A549 (cell line): ENCODE measurements around the gene MSN. TPM values are rescaled to one million over a fixed set of nuclear protein-coding genes. Genes with fewer than 3 reads are reported as not detected.

Experiments used
- ATAC-seq, 2 experiments: fragments of 200-7000 bp in 1 of 2; fragments of >200 bp in 1 of 2; cut with Nextera tagmentation in 1 of 2; cut with Tn5 transposase in 1 of 2; 3 replicates each; pipeline versions ENCODE4 v1.8.0 to v1.9.1; 2018 to 2020; ENCODE audit warnings: mild to moderate bottlenecking in 1 of 2, moderate library complexity in 1 of 2
- CTCF ChIA-PET: fragments of 300-600 bp; sonication (Branson Sonifier 250); formaldehyde crosslinking; extraction: SDS; loops from one replicate; lab custom pipeline; 2021; ENCODE audit warnings: antibody characterized with exemption, inconsistent platforms; lab: Yijun Ruan, JAX
- POLR2A ChIA-PET: fragments of 350-600 bp; formaldehyde crosslinking; extraction: SDS; loops from one replicate; lab custom pipeline; 2021; ENCODE audit warnings: antibody characterized with exemption, inconsistent platforms; lab: Yijun Ruan, JAX
- DNase-seq, 2 experiments: peaks; one replicate each; pipeline versions ENCODE4 v3.0.0 to v3.0.0-alpha.2; 2011 to 2016; ENCODE audit warnings: low read depth in 1 of 2, low spot score in 1 of 2
- FAIRE-seq: peaks from 2 replicates; lab custom pipeline; 2011; peaks lifted over from hg19 to GRCh38; lab: Jason Lieb, UNC
- H3K27ac ChIP-seq, 2 experiments: fragments of >200 bp; sonication (Bioruptor Twin); formaldehyde crosslinking; 3 replicates each; pipeline ENCODE4 v1.5.1; 2016 to 2017
- H3K4me1 ChIP-seq: fragments of >200 bp; sonication (Bioruptor Twin); formaldehyde crosslinking; 3 replicates; pipeline ENCODE4 v1.6.1; 2016
- H3K4me2 ChIP-seq: fragments of >200 bp; sonication (Bioruptor Twin); formaldehyde crosslinking; 3 replicates; pipeline ENCODE4 v1.6.1; 2016
- H3K4me3 ChIP-seq: fragments of >200 bp; sonication (Bioruptor Twin); formaldehyde crosslinking; 3 replicates; pipeline ENCODE4 v1.5.1; 2016
- H3K9me3 ChIP-seq: fragments of >200 bp; sonication (Bioruptor Twin); formaldehyde crosslinking; 3 replicates; pipeline ENCODE4 v1.6.1; 2016
- BCL3 ChIP-seq: fragments of >200 bp; sonication (Bioruptor Twin); formaldehyde crosslinking; IDR thresholded peaks from 3 replicates; pipeline ENCODE4 v1.6.1; 2016
- CBX2 ChIP-seq: fragments of 200-600 bp; sonication (generic); IDR thresholded peaks from 2 replicates; pipeline ENCODE4 v1.6.1; 2016; ENCODE audit warnings: low read depth, mild to moderate bottlenecking, borderline replicate concordance
- CBX8 ChIP-seq: fragments of 200-600 bp; sonication (generic); IDR thresholded peaks from 2 replicates; pipeline ENCODE4 v1.6.1; 2016
- CEBPB ChIP-seq, 2 experiments: fragments of >200 bp in 1 of 2; sonication (Bioruptor Twin) in 1 of 2; formaldehyde crosslinking in 1 of 2; IDR thresholded peaks; 2 replicates each; pipeline ENCODE4 v1.6.1; 2012 to 2016
- CHD4 ChIP-seq: fragments of 200-600 bp; sonication (generic); IDR thresholded peaks from 2 replicates; pipeline ENCODE4 v1.6.1; 2016; ENCODE audit warnings: antibody characterized with exemption, mild to moderate bottlenecking, borderline replicate concordance
- ESRRA ChIP-seq: fragments of 150-350 bp; IDR thresholded peaks from 2 replicates; pipeline ENCODE4 v1.6.1; 2014; ENCODE audit warnings: mild to moderate bottlenecking, low read length, borderline replicate concordance
- FOSB ChIP-seq: fragments of 250-450 bp; sonication (Bioruptor Pico); IDR thresholded peaks from 2 replicates; pipeline ENCODE4 v1.5.0; 2020; ENCODE audit warnings: mild to moderate bottlenecking, moderate library complexity
- FOSL2 ChIP-seq, 2 experiments: fragments of 450-650 bp in 1 of 2; fragments of >200 bp in 1 of 2; sonication (Bioruptor Twin) in 1 of 2; formaldehyde crosslinking; IDR thresholded peaks; 2 replicates each; pipeline versions ENCODE4 v1.5.0 to v1.6.1; 2016 to 2020; ENCODE audit warnings: mild to moderate bottlenecking in 1 of 2, moderate library complexity in 1 of 2
- HDAC2 ChIP-seq: fragments of 200-600 bp; sonication (generic); IDR thresholded peaks from 2 replicates; pipeline ENCODE4 v1.6.1; 2016
- HEYL ChIP-seq: fragments of 250-450 bp; sonication (Bioruptor Pico); IDR thresholded peaks from 2 replicates; pipeline ENCODE4 v1.8.0; 2021; ENCODE audit warnings: mild to moderate bottlenecking, moderate library complexity
- HOXB13 ChIP-seq: fragments of 250-450 bp; sonication (Bioruptor Pico); IDR thresholded peaks from 2 replicates; pipeline ENCODE4 v1.5.0; 2020; ENCODE audit warnings: low read depth, mild to moderate bottlenecking, moderate library complexity
- HOXB5 ChIP-seq: fragments of 250-450 bp; sonication (Bioruptor Pico); IDR thresholded peaks from 2 replicates; pipeline ENCODE4 v1.5.0; 2020; ENCODE audit warnings: mild to moderate bottlenecking, moderate library complexity
- KDM5A ChIP-seq: fragments of 200-600 bp; sonication (generic); IDR thresholded peaks from 2 replicates; pipeline ENCODE4 v1.6.1; 2016; ENCODE audit warnings: antibody characterized with exemption, mild to moderate bottlenecking
- MAFK ChIP-seq: fragments of 450-650 bp; IDR thresholded peaks from 2 replicates; pipeline ENCODE4 v1.6.1; 2014; ENCODE audit not compliant: partially characterized antibody
- MAX ChIP-seq: IDR thresholded peaks from 2 replicates; pipeline ENCODE4 v1.6.1; 2012
- MAZ ChIP-seq: fragments of 150-350 bp; IDR thresholded peaks from 2 replicates; pipeline ENCODE4 v1.6.1; 2014; ENCODE audit warnings: antibody characterized with exemption, low read depth, low read length, borderline replicate concordance
- MYC ChIP-seq: IDR thresholded peaks from 2 replicates; pipeline ENCODE4 v1.6.1; 2012; ENCODE audit warnings: mild to moderate bottlenecking, inconsistent platforms, low read length, improper control_type of control experiment, borderline replicate concordance
- NR3C1 ChIP-seq: fragments of >200 bp; sonication (Bioruptor Twin); formaldehyde crosslinking; IDR thresholded peaks from 3 replicates; pipeline ENCODE4 v1.6.1; 2017
- PHF8 ChIP-seq: fragments of 200-600 bp; sonication (generic); IDR thresholded peaks from 2 replicates; pipeline ENCODE4 v1.6.1; 2016; ENCODE audit warnings: low read depth, mild to moderate bottlenecking, antibody characterized with exemption, moderate library complexity, borderline replicate concordance
- RAD21 ChIP-seq, 2 experiments: fragments of >200 bp in 1 of 2; sonication (Bioruptor Twin) in 1 of 2; formaldehyde crosslinking in 1 of 2; IDR thresholded peaks in 1 of 2; conservative IDR thresholded peaks in 1 of 2; 2 replicates in 1 of 2; 3 replicates in 1 of 2; pipeline ENCODE4 v1.6.1; 2012 to 2018; ENCODE audit warnings: inconsistent platforms in 1 of 2
- REST ChIP-seq: fragments of 200-600 bp; sonication (generic); IDR thresholded peaks from 2 replicates; pipeline ENCODE4 v1.6.1; 2016; ENCODE audit warnings: antibody characterized with exemption, mild to moderate bottlenecking, moderate library complexity
- RFX5 ChIP-seq: fragments of 450-650 bp; IDR thresholded peaks from 2 replicates; pipeline ENCODE4 v1.7.1; 2014; ENCODE audit warnings: antibody characterized with exemption, mild to moderate bottlenecking, moderate library complexity
- RNF2 ChIP-seq: fragments of 200-600 bp; sonication (generic); IDR thresholded peaks from 2 replicates; pipeline ENCODE4 v1.6.1; 2016; ENCODE audit warnings: low read depth, mild to moderate bottlenecking, antibody characterized with exemption, moderate library complexity, borderline replicate concordance
- SREBF2 ChIP-seq: fragments of 450-650 bp; IDR thresholded peaks from 2 replicates; pipeline ENCODE4 v1.6.1; 2014; ENCODE audit warnings: mild to moderate bottlenecking, moderate library complexity
- TFCP2L1 ChIP-seq: fragments of 250-450 bp; sonication (Bioruptor Pico); IDR thresholded peaks from 2 replicates; pipeline ENCODE4 v1.5.0; 2021; ENCODE audit warnings: mild to moderate bottlenecking
- TP53 ChIP-seq: fragments of 250-450 bp; sonication (Bioruptor Pico); IDR thresholded peaks from 2 replicates; pipeline ENCODE4 v1.5.0; 2021; ENCODE audit warnings: mild to moderate bottlenecking, moderate library complexity
- ZC3H11A ChIP-seq: fragments of 450-650 bp; IDR thresholded peaks from 2 replicates; pipeline ENCODE4 v1.6.1; 2014; ENCODE audit warnings: antibody characterized with exemption, mild to moderate bottlenecking
- ZFP36 ChIP-seq: fragments of 450-650 bp; IDR thresholded peaks from 2 replicates; pipeline ENCODE4 v1.6.1; 2014; ENCODE audit warnings: borderline replicate concordance; ENCODE audit not compliant: partially characterized antibody
- ZSCAN20 ChIP-seq: fragments of 250-450 bp; sonication (Bioruptor Pico); IDR thresholded peaks from 2 replicates; pipeline ENCODE4 v1.8.0; 2022; ENCODE audit warnings: mild to moderate bottlenecking, moderate library complexity
- WGBS: methylation state at CpG from one replicate; pipeline ENCODE4 v1.1.6; 2017; ENCODE audit errors: missing lambda C conversion rate; 5-methylcytosine and 5-hydroxymethylcytosine counted together
- polyA plus RNA-seq, 4 experiments: library from polyadenylated mRNA; depleted of rRNA in 3 of 4; stranded (reverse); fragments of >200 nt; fragmentation: RNase III in 1 of 4; extraction: RNeasy Plus Mini Kit Qiagen cat#74134 plus additional on column Dnase treatment in 1 of 4; gene quantifications; 2 replicates in 3 of 4; 3 replicates in 1 of 4; pipeline ENCODE4 v1.2.3, GENCODE V29; 2011 to 2017
- TF ChIP-seq, protein P1 (sequence below): fragments of 250-450 bp; sonication (Bioruptor Pico); IDR thresholded peaks from 2 replicates; pipeline ENCODE4 v1.5.0; 2020; ENCODE audit warnings: low read depth, mild to moderate bottlenecking, moderate library complexity
- TF ChIP-seq, protein P2 (sequence below): IDR thresholded peaks from 2 replicates; pipeline ENCODE4 v1.6.1; 2012; ENCODE audit warnings: low read depth, borderline replicate concordance

Gene MSN
- polyA plus RNA-seq, 2 of the 4 experiments (the other 2 are of a cell fraction): 269 to 285 TPM

- no peak for ATAC-seq
- Histone ChIP-seq H3K27ac (no peak overlapping the region), H3K9me3 (no peaks in the 10 kb centered on the region), H3K4me3 (no peak overlapping the region), H3K4me1 (peaks cover 10% of the 10 kb centered on the region; the same call in 1 of the 3 replicates)
- POLR2A ChIA-PET: no interaction called here
- TF ChIP-seq CBX8: no peak
- TF ChIP-seq ESRRA: no peak
- TF ChIP-seq SREBF2: no peak
- no peak for TF ChIP-seq CEBPB (IDR thresholded peaks at IDR 0.05)
- TF ChIP-seq NR3C1: no peak
- TF ChIP-seq BCL3: no peak
- no peak for TF ChIP-seq MAX
- no peak for TF ChIP-seq ZSCAN20 (CRISPR knock-in tag)
- TF ChIP-seq RAD21 (conservative IDR thresholded peaks at IDR 0.05 in 1 of 2, IDR thresholded peaks at IDR 0.05 in 1 of 2): no peak
- no peak for TF ChIP-seq PHF8
- TF ChIP-seq MYC: no peak
- TF ChIP-seq, protein P1, sequence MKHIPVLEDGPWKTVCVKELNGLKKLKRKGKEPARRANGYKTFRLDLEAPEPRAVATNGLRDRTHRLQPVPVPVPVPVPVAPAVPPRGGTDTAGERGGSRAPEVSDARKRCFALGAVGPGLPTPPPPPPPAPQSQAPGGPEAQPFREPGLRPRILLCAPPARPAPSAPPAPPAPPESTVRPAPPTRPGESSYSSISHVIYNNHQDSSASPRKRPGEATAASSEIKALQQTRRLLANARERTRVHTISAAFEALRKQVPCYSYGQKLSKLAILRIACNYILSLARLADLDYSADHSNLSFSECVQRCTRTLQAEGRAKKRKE: no peak
- TF ChIP-seq CBX2: no peak
- no peak for TF ChIP-seq REST
- TF ChIP-seq, all 56 proteins: peak for 0
- CTCF ChIA-PET: interaction anchor here (0.7 kb wide), 1 partner anchor 101 kb away, joined by 3 read pairs; no protein-coding TSS in a partner anchor
- FAIRE-seq: no peak
- DNase-seq: no peak
- 46% methylated on average over 1 of the region's 1 CpG for WGBS
- H3K4me2 ChIP-seq: no peak overlapping the region
These were observed 77.5 kb downstream of the MSN start for GRCh38 chrX:65744965-65745364.

GRCh38 chrX:65745427-65745826, 78.0 kb downstream of the MSN start:
- WGBS: 83% methylated on average over 6 of the region's 6 CpGs

More at GRCh38 chrX:65745427-65745826, 78.0 kb downstream of the MSN start:
- no peak for FAIRE-seq
- no peak for DNase-seq
- ATAC-seq: no peak
- ChIA-PET POLR2A (no interaction called here), CTCF (interaction anchor here (0.7 to 1.0 kb wide), 3 partner anchors 8 to 101 kb away, joined by 3 to 4 read pairs (median 3); no protein-coding TSS in a partner anchor)
- Histone ChIP-seq H3K9me3 (no peaks in the 10 kb centered on the region), H3K4me2 (no peak overlapping the region), H3K4me3 (no peak overlapping the region), H3K4me1 (peaks cover 10% of the 10 kb centered on the region; the same call in 1 of the 3 replicates), H3K27ac (no peak overlapping the region)
- no peak for TF ChIP-seq FOSL2 (IDR thresholded peaks at IDR 0.05)
- no peak for TF ChIP-seq FOSL2 (CRISPR knock-in tag; IDR thresholded peaks at IDR 0.05)
- no peak for TF ChIP-seq ZC3H11A
- no peak for TF ChIP-seq HDAC2
- TF ChIP-seq TFCP2L1: no peak
- TF ChIP-seq HEYL: no peak
- TF ChIP-seq MAZ: no peak
- TF ChIP-seq ZFP36: no peak
- TF ChIP-seq MAFK: no peak
- no peak for TF ChIP-seq FOSB (CRISPR knock-in tag)
- TF ChIP-seq TP53 (CRISPR knock-in tag): no peak
- no peak for TF ChIP-seq NR3C1
- no peak for TF ChIP-seq CHD4
- no peak for TF ChIP-seq HOXB13
- TF ChIP-seq, protein P2, sequence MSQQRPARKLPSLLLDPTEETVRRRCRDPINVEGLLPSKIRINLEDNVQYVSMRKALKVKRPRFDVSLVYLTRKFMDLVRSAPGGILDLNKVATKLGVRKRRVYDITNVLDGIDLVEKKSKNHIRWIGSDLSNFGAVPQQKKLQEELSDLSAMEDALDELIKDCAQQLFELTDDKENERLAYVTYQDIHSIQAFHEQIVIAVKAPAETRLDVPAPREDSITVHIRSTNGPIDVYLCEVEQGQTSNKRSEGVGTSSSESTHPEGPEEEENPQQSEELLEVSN: no peak
- TF ChIP-seq SREBF2: no peak
- no peak for TF ChIP-seq KDM5A
- no peak for TF ChIP-seq RNF2
- TF ChIP-seq HOXB5 (CRISPR knock-in tag): no peak
- TF ChIP-seq, protein P1: no peak
- TF ChIP-seq RFX5: no peak
